NCI-H345 (cell line): Measurements from ENCODE around the gene RARA.
"Not testable (repeated sequence)": the region's sequence is repeated elsewhere in the genome, so short reads cannot be mapped to it uniquely, and the experiment has no call there.

Experiments used
- DNase-seq: peaks from one replicate; lab custom pipeline; 2025; lab: John Stamatoyannopoulos, UW

RARA gene

DNA sequence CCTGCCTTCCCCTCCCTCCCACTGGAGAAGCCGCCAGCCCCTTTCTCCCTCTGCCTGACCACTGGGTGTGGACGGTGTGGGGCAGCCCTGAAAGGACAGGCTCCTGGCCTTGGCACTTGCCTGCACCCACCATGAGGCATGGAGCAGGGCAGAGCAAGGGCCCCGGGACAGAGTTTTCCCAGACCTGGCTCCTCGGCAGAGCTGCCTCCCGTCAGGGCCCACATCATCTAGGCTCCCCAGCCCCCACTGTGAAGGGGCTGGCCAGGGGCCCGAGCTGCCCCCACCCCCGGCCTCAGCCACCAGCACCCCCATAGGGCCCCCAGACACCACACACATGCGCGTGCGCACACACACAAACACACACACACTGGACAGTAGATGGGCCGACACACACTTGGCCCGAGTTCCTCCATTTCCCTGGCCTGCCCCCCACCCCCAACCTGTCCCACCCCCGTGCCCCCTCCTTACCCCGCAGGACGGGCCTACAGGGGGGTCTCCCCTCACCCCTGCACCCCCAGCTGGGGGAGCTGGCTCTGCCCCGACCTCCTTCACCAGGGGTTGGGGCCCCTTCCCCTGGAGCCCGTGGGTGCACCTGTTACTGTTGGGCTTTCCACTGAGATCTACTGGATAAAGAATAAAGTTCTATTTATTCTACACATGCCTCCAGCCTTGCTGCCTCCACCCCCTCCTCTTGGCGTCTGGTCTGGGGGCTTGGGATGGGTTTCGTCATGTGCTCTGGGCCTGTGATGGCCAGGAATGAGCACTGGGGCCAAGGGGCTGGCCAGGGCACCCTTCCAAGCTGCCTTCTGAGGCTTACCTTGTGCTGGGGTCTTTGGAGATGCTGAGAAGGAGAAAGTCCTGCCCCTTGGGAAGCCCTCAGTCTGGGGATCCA is 48.3 kb downstream of the RARA start:
- DNase-seq = no peak

DNA sequence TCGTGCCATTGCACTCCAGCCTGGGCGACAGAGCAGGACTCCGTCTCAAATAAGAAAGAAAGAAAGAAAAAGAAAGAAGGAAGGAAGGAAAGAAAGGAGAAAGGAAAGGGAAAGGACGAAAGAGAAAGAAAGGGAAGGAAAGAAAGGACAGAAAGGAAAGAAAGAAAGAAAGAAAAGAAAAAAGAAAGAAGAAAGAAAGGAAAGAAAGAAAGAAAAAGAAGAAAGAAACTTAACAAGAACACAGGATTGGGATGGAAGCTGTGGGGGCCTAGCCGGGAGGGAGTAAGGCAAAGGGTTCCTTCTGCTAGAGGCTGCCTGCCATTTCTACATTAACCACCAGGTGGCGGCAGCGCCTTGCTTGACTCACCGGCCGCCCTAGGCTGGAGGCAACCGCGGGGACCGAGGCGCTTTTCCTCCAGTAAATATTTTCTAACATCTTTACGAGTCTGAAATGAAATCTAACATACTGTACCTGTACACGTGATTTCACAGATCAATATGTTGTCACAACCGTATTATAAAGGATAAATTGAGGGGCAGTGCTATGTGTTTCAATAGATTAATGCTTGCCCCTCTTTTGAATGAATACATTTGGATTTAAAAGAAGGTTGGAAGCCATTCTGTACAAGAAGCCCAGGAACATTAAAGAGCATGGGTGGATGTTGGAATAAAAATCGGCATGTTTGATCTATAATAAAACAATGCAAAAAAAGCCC is 49.5 kb downstream of the RARA start:
- DNase-seq = peak; percentile 82

DNA sequence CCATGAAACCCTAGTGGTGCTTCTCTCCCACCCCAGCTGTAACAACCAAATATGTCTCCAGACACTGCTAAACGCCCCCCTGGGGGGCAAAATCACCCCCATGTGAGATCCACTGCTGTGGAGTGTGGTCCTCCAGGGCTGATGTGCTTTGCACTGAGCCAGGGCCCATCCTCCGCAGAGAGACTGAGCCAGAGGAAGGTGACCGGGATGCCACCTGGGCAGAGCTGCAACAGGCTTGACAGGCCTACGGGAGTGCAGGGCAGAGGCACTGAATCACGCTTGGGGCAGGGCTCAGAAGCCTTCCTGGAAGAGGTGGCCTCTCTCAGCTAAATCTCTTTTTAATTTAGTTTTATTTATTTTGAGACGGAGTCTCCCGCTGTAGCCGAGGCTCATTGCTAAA is 51.1 kb downstream of the RARA start:
- DNase-seq = no peak

DNA sequence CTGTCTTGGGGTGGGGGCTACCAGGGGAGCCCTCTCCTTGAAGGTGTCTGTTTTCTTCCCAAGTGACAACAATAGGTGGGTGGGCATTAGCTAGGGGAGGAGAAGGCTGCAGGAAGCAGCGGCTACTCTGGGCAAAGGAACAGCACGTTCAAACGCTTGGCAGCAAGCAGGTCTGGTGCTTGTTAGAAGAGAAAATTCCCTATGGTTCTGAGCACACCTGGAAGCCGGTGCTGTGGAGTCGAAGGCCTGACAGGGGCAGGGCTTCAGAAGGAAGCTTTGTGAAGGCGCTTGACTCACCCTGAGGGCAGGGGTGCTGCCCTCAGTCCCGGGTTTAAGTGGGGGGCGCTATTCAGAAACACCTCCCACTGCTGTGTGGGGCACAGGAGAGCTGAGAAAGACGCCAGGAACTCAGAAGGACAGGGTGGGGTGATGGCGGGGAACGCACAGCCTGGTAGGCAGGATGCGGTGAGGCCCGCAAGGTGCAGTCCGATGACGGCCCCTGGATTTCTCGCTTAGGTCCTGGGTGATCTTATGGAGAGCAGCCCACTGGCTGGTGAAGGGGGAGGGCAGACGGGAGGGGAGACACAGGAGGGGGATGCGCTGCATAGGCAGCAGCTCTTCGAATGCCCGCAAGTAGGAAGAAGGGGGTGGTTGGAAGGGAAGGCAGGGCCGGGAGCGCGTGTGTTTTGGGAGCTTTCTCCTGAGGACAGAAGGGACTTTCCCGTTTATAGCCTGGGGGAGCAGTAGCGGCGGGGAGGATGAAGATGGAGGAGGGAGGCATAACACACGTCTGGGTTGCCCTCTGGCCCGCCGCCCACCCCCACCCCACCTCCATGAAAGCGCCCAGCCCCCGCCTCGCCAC is 52.3 kb downstream of the RARA start:
- no peak for DNase-seq

DNA sequence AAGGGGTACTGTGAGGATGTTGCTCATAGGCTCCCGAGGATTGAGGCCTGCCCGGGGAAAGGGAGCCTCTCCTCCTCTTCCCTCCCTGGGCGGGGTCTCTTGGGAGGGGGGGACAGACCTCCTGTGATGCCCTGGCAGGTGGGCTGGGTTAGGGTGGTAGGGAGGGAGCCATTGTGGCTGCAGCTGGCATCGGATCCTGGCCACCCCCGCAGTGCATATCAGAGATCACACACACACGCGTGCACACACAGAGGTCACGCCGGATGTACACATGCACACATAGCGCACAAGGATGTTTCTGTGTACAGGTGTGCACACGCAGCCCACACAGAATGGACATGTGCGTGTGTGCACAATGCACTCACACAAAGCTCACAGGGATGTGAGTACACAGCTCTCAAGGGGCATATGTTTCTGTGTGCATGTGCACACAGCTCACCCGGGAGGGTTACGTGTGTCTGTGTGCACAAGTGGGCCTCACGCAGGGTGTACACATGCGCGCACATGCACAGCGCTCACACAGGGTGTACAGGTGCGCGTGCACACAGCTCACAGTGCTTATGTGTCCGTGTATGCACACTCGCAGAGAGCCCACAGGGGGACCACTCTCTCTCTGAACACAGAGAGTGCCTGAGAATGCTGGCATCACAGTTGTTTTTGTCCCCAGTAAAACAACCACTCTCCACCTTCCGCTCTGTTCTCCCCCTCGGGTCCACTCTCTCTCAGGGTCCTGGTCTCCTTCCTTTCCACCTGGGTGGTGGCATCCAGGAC is 53.1 kb downstream of the RARA start:
- no peak for DNase-seq

DNA sequence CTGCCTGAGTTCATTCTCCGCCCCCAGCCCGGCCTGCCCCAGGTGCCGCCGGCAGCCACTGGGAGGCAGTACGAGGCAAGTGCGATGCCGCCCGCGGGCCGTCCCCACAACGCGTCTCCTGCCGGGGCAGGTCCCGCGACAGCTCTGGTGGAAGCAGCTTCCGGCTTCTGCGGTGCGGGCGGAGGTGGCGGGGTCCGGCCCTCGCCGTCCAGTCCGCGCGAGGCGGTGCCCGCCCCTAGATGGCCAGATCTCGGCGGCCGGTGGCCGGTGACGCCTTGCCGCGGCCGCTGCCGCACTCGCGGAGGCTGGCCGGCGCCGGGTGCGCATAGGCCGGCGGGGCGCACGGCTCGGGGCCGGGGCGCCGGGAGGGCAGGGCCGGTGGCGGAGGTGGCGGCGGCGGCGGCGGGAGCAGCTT is 53.7 kb downstream of the RARA start:
- DNase-seq = peak; percentile 78

DNA sequence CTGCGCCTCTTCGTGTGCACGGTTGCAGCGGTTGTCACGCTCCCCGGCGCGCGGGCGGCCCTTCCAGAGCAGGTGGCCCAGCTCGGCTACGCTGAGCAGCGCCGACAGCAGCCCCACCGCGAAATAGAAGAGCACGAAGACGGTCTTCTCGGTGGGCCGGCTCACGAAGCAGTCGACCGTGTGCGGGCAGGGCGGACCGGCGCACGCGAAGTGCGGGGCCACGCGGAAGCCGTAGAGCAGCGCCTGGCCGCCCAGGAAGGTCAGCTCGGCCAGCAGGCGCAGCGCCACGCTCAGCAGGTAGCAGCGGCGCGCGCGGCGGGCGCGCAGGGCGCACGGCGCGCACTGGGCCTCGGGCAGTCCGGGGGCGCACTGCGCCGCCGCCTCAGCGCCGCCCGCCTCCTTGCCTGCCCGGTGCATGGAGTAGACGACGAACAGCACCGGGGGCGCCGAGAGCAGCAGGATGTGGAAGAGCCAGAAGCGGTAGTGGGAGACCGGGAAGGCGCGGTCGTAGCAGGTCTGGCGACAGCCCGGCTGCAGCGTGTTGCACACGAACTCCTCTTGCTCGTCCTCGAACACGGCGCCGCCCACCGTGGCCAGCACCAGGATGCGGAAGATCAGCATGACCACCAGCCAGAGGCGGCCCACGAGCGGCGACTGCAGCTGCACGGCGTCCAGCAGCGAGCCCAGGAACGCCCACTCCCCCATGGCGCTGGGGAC is 54.3 kb downstream of the RARA start:
- DNase-seq = peak; percentile 41

DNA sequence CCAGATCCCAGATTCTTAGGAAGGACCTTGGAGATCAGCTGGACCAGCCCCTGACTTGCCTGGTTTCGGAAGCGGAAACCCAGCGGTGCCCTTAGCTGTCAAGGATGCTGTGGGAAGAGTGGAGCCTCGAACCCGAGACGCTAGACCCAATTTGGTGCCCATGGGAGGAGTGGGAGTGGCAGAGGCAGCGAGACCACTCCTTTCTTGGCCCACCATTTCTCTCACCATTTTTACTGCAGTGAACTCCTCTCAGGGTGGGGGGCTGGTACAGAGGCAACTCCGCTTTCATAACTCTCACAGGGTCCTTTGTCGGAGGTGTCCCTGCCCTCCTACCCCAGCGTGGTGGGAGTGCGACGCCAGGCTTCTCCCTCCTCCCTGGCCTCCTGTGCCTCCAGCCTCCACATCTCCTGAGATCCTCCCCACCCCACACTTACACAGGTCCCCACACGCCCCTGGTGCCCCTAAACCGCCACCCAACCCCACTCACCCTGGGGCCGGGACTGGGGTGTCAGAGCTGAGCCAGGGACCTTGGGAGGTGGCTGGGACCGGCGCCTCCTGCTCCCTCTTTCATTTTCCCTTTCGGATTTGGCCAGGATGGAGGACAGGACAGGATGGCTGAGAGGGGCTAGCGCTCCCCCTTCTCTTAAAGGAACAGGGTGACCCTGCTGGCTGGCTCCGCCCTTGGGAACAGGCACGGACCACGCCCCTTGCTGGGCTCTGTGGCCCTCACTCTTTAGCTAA is 55.3 kb downstream of the RARA start, which contains the start of gene GJD3:
TSS of gene GJD3 (minus strand) at position 617 of the 741 bp plus-strand sequence. CDS start 922 bp downstream, outside the sequence.
- no peak for DNase-seq

DNA sequence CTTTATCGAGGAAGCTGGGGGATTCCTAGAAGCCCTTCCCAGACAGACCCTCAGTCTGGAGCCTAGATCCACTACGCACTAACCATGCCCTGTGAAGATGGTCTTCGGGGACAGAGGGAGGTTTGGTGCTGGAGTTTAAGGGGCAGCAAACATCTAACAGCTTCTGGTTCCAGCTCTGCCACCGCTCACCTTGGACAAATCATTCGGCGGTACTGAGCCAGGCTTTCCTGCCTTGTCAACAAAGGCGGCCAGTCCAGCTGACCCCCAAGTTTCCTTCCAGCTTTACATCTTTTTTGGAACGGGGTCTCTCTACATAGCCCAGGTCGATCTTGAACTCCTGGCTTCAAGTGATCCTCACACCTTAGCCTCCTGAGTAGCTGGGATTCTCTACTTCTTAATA is 55.9 kb downstream of the RARA start:
- DNase-seq = no peak

DNA sequence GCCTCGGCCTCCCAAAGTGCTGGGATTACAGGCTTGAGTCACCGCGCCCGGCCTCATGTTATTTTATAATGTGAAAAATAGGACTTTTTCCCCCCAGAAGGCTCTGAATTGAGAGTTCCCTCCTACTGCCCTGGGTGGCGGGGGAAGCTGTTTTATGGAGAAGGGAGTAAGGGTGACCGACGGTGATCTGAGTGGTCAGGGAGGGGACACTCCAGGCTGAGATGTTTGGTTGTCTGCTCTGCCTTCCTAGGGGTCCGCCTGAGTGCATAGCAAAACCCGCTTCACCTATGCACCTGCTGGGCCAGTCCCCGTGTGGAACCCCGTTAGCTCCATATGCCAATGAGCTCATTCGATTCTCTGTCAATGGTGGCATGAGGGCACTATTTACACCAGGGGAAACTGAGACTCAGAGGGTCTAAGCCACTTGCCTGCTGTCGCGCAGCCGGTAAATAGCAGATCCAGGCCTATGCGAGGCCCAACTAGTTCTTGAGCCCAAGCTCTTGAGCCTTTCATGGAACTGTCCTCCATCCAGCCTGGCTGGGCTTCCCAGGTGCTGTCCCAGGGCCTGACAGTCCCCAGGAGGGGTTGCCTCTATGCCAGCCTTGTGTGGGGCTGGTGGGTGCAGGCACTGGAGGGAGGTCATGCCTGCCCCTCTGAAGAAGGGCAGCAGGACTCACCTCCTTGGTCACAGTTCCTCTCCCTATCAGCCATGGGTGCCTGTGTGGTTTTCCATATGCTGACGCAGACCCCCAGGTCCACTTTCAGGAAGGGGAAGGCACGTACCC is 57.3 kb downstream of the RARA start:
- no peak for DNase-seq

DNA sequence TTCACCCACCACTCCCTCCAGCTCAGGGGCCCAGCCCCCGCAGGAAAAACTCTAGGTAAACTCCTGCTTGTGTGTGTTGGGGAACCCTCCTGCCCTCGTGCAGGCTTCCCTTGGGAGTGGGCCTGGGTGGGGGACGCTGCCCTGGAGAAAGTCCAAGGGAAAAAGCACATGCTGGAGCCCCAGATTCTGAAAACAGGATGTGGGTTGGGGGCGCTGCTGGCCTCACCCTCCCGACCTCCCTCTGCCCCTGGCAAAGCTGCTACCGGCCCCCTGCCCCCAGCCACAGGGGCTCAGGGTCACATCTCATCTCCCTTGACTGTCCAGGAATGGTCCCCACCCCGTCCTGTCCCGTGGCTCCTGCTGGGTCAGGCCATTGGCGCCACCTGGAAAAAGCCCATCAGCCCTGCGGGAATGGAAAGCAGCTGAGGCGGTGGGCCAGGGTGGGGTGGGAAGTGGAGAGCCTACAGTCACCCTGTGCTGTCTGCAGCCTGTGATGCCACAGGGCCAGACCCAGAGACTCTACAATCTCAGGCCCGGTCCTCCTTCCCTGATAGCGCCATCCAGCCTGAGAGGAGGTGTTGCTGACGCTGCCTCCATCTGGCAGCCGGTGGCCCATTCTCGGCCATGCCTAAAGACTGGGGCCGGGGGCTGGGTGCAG is 58.0 kb downstream of the RARA start:
- no peak for DNase-seq

DNA sequence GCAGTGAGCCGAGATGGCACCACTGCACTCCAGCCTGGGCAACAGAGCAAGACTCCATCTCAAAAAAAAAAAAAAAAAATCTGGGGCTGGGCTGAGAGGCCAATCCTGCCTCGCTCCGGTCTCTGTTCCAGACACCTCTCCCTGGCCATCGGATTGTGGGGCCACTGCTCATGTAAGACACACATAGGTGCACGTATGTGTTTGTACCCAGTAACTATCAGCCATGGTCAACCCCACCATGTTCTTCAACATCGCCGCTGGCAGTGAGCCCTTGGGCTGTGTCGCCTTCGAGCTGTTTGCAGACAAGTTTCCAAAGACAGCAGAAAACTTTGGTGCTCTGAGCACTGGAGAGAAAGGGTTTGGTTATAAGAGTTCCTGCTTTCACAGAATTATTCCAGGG is 58.7 kb downstream of the RARA start:
- DNase-seq = not testable (repeated sequence)

DNA sequence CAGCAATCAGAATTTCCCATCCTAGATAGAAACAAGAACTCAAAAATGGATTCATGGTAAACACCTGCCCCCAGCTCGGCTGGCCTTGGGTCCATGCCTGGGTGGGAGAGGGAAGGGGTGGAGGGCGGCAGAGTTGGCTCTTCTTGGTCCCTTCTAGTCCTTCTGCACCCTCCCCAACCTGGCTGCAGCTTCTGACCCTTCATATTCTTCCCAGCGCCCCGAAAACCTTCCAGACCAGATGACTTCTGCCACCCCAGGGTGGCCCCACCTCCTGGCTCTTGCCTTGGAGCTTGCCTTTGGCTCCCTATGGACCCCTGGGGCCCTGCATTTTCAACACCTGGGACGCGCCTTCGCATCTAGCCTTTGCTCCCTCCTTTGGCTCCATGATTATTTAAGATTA is 60.9 kb downstream of the RARA start:
- DNase-seq = no peak

DNA sequence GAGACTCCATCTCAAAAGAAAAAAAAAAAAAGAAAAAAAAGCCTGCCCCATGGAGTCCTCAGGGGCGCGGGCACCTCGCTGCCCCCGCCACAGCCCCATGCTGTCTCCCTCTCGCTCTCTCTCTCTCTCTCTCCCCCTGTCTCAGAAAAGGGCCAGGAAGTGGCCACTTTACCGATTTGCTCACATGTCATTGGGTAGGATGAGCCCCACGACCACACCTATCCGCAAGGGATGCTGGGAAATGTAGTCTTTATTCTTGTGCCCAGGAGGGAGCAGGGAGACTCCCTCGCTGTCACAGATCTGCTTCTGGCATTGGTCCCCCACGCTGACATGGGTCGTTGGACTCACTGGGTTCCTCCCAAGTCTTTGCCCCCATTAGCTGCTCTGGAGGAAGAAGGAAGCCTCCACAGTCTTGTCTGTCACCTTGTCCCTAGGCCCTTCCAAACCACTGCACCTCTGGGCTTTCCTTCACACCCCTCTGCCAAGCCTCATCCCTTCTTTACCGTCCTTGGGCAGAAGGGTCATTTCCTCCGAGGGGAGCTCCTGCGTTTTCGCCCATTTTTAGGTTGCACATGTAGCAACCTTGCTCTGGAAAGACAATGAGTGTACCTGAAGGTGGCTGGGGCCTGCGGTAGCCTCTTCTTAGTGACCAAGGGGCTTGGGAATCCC is 62.4 kb downstream of the RARA start:
- peak; percentile 26 for DNase-seq

DNA sequence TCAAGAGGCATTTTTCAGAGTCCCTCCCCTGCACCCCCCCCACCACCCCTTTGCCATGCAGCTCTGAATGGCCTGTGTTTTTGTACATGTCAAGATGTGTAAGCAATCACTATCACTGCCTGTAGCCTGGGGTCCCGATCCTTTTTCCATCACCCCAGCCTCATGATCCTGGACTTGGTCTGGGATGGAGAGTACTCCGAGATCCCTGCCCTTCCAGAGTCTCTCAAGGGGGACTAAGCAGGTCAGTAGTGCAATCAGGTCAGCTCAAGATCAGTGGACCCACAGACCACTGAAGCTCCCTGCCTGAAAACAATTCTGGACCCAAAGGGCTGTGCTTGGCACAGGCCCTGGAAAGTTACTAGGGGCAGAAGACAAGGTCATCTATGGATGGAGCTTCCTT is 63.1 kb downstream of the RARA start:
- no peak for DNase-seq

DNA sequence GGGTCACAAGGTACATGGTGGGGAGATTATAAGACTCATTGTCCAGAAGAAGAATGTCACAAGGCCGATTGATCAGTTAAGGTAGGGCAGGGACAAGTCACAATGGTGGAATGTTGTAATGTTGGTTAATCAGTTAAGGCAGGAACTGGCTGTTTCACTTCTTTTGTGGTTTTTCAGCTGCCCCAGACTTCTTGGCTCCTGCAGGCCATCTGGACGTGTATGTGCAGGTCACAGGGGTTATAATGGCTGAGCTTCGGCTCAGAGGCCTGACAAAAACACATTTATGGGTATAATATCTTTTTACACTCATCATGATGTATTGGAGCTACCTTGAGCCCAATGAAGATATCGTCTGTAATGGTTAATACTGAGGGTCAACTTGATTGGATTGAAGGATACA is 63.7 kb downstream of the RARA start:
- DNase-seq = not testable (repeated sequence)

DNA sequence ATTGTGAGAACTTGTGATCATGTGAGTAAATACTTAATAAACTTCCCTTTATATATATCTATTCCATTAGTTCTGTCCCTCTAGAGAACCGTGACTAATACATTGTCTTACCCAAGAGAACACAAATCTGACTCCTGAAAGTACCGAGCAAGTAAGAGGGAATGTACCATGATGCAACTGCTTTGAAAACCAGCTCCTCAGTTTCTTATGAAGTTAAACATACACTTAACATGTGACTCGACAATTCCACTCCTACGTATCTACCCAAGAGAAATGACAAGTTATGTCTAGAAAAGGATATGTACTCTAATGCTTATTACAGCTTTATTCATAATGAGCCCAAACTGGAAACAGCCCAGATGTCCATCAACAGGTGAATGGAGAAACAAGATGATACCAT is 64.3 kb downstream of the RARA start:
- DNase-seq = no peak

DNA sequence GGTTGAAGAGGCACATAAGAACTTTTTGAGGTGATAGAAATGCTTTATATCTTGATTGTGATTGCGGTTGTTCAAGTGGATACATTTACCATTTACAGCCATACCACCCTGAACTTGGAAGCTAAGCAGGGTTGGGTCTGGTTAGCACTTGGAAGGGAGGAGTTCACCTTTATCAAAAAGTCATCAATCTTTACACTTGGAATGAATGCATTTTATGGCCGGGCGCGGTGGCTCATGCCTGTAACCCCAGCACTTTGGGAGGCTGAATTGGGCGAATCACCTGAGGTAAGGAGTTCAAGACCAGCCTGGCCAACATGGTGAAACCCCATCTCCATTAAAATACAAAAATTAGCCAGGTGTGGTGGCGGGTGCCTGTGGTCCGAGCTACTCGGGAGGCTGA is 65.0 kb downstream of the RARA start:
- no peak for DNase-seq
